GM18505 (cell line): ENCODE measurements around the gene SPOCD1.

ENCODE experiments used
- ATAC-seq: cut with Tn5 transposase; IDR thresholded peaks from one replicate; pipeline ENCODE4 v1.9.1; 2021; ENCODE audit not compliant: unreplicated experiment
- POLR2A ChIP-seq: IDR thresholded peaks from 4 replicates; pipeline ENCODE4 v1.6.1; 2011; ENCODE audit warnings: borderline replicate concordance; ENCODE audit not compliant: insufficient read depth, insufficient read length; ENCODE audit errors: extremely low read depth

SPOCD1 gene

GRCh38 chr1:31761883-31762282 is 53.9 kb downstream of the SPOCD1 start:
- no peak for ATAC-seq
- no peak for TF ChIP-seq POLR2A

GRCh38 chr1:31760471-31761470 is 55.1 kb downstream of the SPOCD1 start:
- ATAC-seq: no peak
- no peak for TF ChIP-seq POLR2A

- no peak for ATAC-seq
- no peak for TF ChIP-seq POLR2A
Measured at GRCh38 chr1:31759298-31760023, 56.4 kb downstream of the SPOCD1 start.

GRCh38 chr1:31758823-31759222 is 57.0 kb downstream of the SPOCD1 start:
- ATAC-seq: no peak
- no peak for TF ChIP-seq POLR2A

- TF ChIP-seq POLR2A: no peak
- no peak for ATAC-seq
Measured at GRCh38 chr1:31757989-31758388, 57.8 kb downstream of the SPOCD1 start.

- no peak for TF ChIP-seq POLR2A
- no peak for ATAC-seq
Measured at GRCh38 chr1:31757204-31757679, 58.6 kb downstream of the SPOCD1 start.

GRCh38 chr1:31756578-31756977 is 59.2 kb downstream of the SPOCD1 start:
- ATAC-seq: no peak
- TF ChIP-seq POLR2A: no peak

GRCh38 chr1:31755850-31756492 is 59.9 kb downstream of the SPOCD1 start:
- no peak for ATAC-seq
- TF ChIP-seq POLR2A: no peak

- TF ChIP-seq POLR2A: no peak
- no peak for ATAC-seq
Measured at GRCh38 chr1:31755197-31755611, 60.6 kb downstream of the SPOCD1 start.

GRCh38 chr1:31754397-31754796 is 61.4 kb downstream of the SPOCD1 start:
- TF ChIP-seq POLR2A: no peak
- no peak for ATAC-seq

- ATAC-seq: no peak
Measured at GRCh38 chr1:31753707-31754349, 62.0 kb downstream of the SPOCD1 start.

GRCh38 chr1:31752952-31753475 is 62.8 kb downstream of the SPOCD1 start:
- TF ChIP-seq POLR2A: no peak
- no peak for ATAC-seq

More at GRCh38 chr1:31753707-31754349, 62.0 kb downstream of the SPOCD1 start:
- no peak for TF ChIP-seq POLR2A
